Panc1 (cell line): ENCODE measurements around the gene CYP27C1. TPM values are rescaled to one million over a fixed set of nuclear protein-coding genes. Genes with fewer than 3 reads are reported as not detected.

Experiments used
- ATAC-seq: fragments of 200-7000 bp; cut with Tn5 transposase; 2 replicates; pipeline ENCODE4 v1.9.1; 2020; ENCODE audit warnings: mild to moderate bottlenecking, moderate library complexity
- BruUV-seq: library from RNA; stranded (reverse); fragments of 400-500 nt; replicated peaks from 2 replicates; lab custom pipeline; 2021; lab: Mats Ljungman, UMichigan
- CTCF ChIA-PET: fragments of 300-600 bp; sonication (Branson Sonifier 250); formaldehyde crosslinking; loops from one replicate; lab custom pipeline; 2022; ENCODE audit warnings: antibody characterized with exemption; lab: Charles Lee
- POLR2A ChIA-PET: fragments of 300-600 bp; sonication (Branson Sonifier 250); formaldehyde crosslinking; loops from one replicate; lab custom pipeline; 2022; ENCODE audit warnings: antibody characterized with exemption; lab: Charles Lee
- DNase-seq: peaks from one replicate; pipeline ENCODE4 v3.0.0-alpha.2; 2010; ENCODE audit warnings: low read depth, low spot score
- H3K27ac ChIP-seq: 2 replicates; pipeline ENCODE4 v1.5.1; 2011; ENCODE audit warnings: mild to moderate bottlenecking, low read length, inconsistent platforms
- H3K27me3 ChIP-seq: fragments of 200-500 bp; sonication (Bioruptor generic); 2 replicates; pipeline ENCODE4 v1.6.0; 2014; ENCODE audit warnings: low read length, inconsistent platforms; ENCODE audit not compliant: control insufficient read depth, insufficient read depth
- H3K36me3 ChIP-seq: fragments of 200-500 bp; sonication (Bioruptor generic); 2 replicates; pipeline ENCODE4 v1.5.1; 2014; ENCODE audit warnings: inconsistent platforms, mild to moderate bottlenecking, low read length, moderate library complexity; ENCODE audit not compliant: control insufficient read depth, insufficient read depth
- H3K4me1 ChIP-seq: 2 replicates; pipeline ENCODE4 v1.5.1; 2011; ENCODE audit warnings: inconsistent platforms, mild to moderate bottlenecking, low read length, moderate library complexity; ENCODE audit not compliant: control insufficient read depth, insufficient read depth
- H3K4me3 ChIP-seq, 2 experiments: 2 replicates each; pipeline ENCODE4 v1.5.1; 2011 to 2012; ENCODE audit warnings: low read depth in 2 of 2, low read length in 2 of 2, mild to moderate bottlenecking in 2 of 2, inconsistent platforms in 1 of 2, moderate library complexity in 1 of 2
- H3K9me3 ChIP-seq: fragments of 200-500 bp; sonication (Bioruptor generic); 2 replicates; pipeline ENCODE4 v1.5.1; 2014; ENCODE audit warnings: low read depth, mild to moderate bottlenecking, inconsistent platforms, low read length, moderate library complexity; ENCODE audit not compliant: control insufficient read depth, insufficient read depth
- CTCF ChIP-seq: fragments of 450-650 bp; IDR thresholded peaks from 2 replicates; pipeline ENCODE4 v1.5.1; 2017; ENCODE audit warnings: mild to moderate bottlenecking
- POLR2AphosphoS5 ChIP-seq: IDR thresholded peaks from 2 replicates; pipeline ENCODE4 v1.6.1; 2012; ENCODE audit warnings: mild to moderate bottlenecking, low read depth, low read length, moderate library complexity
- TCF7L2 ChIP-seq: IDR thresholded peaks from 2 replicates; pipeline ENCODE4 v1.6.1; 2011; ENCODE audit warnings: mild to moderate bottlenecking, low read depth, low read length, inconsistent platforms
- in situ Hi-C: cut with HindIII; loops from 2 replicates; pipeline ENCODE4 v1.10.0; 2016; ENCODE audit warnings: low sequenced_read_pairs, low pct_unique_long_range_greater_than_20kb
- intact Hi-C: fragments of 100-400 bp; cut with micrococcal nuclease; formaldehyde crosslinking; loops from one replicate; pipeline ENCODE4 v1.10.0; 2022; ENCODE audit not compliant: unreplicated experiment
- total RNA-seq: library from RNA; stranded (reverse); gene quantifications from one replicate; pipeline ENCODE4 v1.2.1, GENCODE V29; 2021; ENCODE audit not compliant: unreplicated experiment
- TF ChIP-seq, protein P1 (sequence below), 2 experiments: IDR thresholded peaks; 2 replicates each; pipeline ENCODE4 v1.6.1; 2011 to 2012; ENCODE audit warnings: low read depth in 2 of 2, control low read depth in 1 of 2, low read length in 1 of 2, mild to moderate bottlenecking in 1 of 2, moderate library complexity in 1 of 2; ENCODE audit not compliant: insufficient read depth in 1 of 2

The CYP27C1 gene
- total RNA-seq, 1 experiment from 2014 or later, result 5.7 TPM

GRCh38 chr2:127175041-127175721, 44.9 kb downstream of the CYP27C1 start:
- Histone ChIP-seq H3K4me3 (no peak overlapping the region), H3K27me3 (no peaks in the 10 kb centered on the region), H3K36me3 (no peaks in the 10 kb centered on the region), H3K9me3 (0 out of 2 replicates have a peak, but pooled peaks cover 3% of the 10 kb centered on the region), H3K4me1 (peaks cover 4% of the 10 kb centered on the region; the same call in 1 of the 2 replicates), H3K27ac (no peak overlapping the region)
- DNase-seq (no peak), ATAC-seq (no peak)
- in situ Hi-C loops, result no loop called here
- POLR2A ChIA-PET, result no interaction called here
- no TSS peak for BruUV-seq
- CTCF ChIA-PET, result interaction anchor here (0.8 to 1.2 kb wide), 2 partner anchors 22 to 204 kb away, joined by 3 read pairs; no protein-coding TSS in a partner anchor
- TF ChIP-seq, protein P1, sequence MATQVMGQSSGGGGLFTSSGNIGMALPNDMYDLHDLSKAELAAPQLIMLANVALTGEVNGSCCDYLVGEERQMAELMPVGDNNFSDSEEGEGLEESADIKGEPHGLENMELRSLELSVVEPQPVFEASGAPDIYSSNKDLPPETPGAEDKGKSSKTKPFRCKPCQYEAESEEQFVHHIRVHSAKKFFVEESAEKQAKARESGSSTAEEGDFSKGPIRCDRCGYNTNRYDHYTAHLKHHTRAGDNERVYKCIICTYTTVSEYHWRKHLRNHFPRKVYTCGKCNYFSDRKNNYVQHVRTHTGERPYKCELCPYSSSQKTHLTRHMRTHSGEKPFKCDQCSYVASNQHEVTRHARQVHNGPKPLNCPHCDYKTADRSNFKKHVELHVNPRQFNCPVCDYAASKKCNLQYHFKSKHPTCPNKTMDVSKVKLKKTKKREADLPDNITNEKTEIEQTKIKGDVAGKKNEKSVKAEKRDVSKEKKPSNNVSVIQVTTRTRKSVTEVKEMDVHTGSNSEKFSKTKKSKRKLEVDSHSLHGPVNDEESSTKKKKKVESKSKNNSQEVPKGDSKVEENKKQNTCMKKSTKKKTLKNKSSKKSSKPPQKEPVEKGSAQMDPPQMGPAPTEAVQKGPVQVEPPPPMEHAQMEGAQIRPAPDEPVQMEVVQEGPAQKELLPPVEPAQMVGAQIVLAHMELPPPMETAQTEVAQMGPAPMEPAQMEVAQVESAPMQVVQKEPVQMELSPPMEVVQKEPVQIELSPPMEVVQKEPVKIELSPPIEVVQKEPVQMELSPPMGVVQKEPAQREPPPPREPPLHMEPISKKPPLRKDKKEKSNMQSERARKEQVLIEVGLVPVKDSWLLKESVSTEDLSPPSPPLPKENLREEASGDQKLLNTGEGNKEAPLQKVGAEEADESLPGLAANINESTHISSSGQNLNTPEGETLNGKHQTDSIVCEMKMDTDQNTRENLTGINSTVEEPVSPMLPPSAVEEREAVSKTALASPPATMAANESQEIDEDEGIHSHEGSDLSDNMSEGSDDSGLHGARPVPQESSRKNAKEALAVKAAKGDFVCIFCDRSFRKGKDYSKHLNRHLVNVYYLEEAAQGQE (IDR thresholded peaks at IDR 0.05; ENCODE audit: insufficient read depth in 1 of 2, low read depth in 2 of 2, low read length in 1 of 2), result no peak
- intact Hi-C loops, result loop anchor here (10.0 kb wide), 1 partner anchor 110 kb away; no protein-coding TSS in a partner anchor

GRCh38 chr2:127174640-127175039, 45.5 kb downstream of the CYP27C1 start:
- Histone ChIP-seq H3K4me3 (no peak overlapping the region), H3K4me1 (peaks cover 4% of the 10 kb centered on the region; the same call in 1 of the 2 replicates), H3K27ac (no peak overlapping the region), H3K9me3 (no peaks in the 10 kb centered on the region), H3K27me3 (no peaks in the 10 kb centered on the region), H3K36me3 (no peaks in the 10 kb centered on the region)
- TF ChIP-seq, protein P1 (IDR thresholded peaks at IDR 0.05; ENCODE audit: insufficient read depth in 1 of 2, low read depth in 2 of 2, low read length in 1 of 2), result no peak
- TF ChIP-seq POLR2AphosphoS5 (no peak), CTCF (no peak), TCF7L2 (no peak)
- ChIA-PET CTCF (interaction anchor here (0.8 kb wide), 1 partner anchor 204 kb away, joined by 3 read pairs; no protein-coding TSS in a partner anchor), POLR2A (no interaction called here)
- ATAC-seq, result no peak
- DNase-seq, result no peak
- intact Hi-C loops (loop anchor here (10.0 kb wide), 1 partner anchor 110 kb away; no protein-coding TSS in a partner anchor), in situ Hi-C loops (no loop called here)
- no TSS peak for BruUV-seq
